HG03103 (cell line): ENCODE data around the gene RNF213.

Experiments used
- ATAC-seq: cut with Tn5 transposase; IDR thresholded peaks from one replicate; pipeline ENCODE4 v1.9.1; 2021; ENCODE audit warnings: low read depth; ENCODE audit not compliant: unreplicated experiment

The RNF213 gene

GRCh38 chr17:80345841-80346497 is 85.3 kb downstream of the RNF213 start:
- ATAC-seq = no peak

- ATAC-seq = no peak
These were observed 86.0 kb downstream of the RNF213 start for GRCh38 chr17:80346498-80347275.

GRCh38 chr17:80347536-80347935 is 86.9 kb downstream of the RNF213 start:
- no peak for ATAC-seq

- ATAC-seq = no peak
These were observed 87.3 kb downstream of the RNF213 start for GRCh38 chr17:80347948-80348351.

- ATAC-seq = no peak
These were observed 88.0 kb downstream of the RNF213 start for GRCh38 chr17:80348551-80349150.

- no peak for ATAC-seq
These were observed 88.5 kb downstream of the RNF213 start for GRCh38 chr17:80349151-80349651.

GRCh38 chr17:80349751-80350150 is 89.1 kb downstream of the RNF213 start:
- no peak for ATAC-seq

- ATAC-seq = no peak
These were observed 91.7 kb downstream of the RNF213 start for GRCh38 chr17:80352216-80352895.

GRCh38 chr17:80352991-80353665 is 92.5 kb downstream of the RNF213 start:
- no peak for ATAC-seq

GRCh38 chr17:80353718-80354275 is 93.1 kb downstream of the RNF213 start:
- ATAC-seq = no peak

GRCh38 chr17:80354336-80354735 is 93.7 kb downstream of the RNF213 start:
- ATAC-seq = no peak

- ATAC-seq = no peak
These were observed 95.7 kb downstream of the RNF213 start for GRCh38 chr17:80356231-80356856.

GRCh38 chr17:80358131-80358530 is 97.5 kb downstream of the RNF213 start:
- no peak for ATAC-seq

GRCh38 chr17:80358861-80359260 is 98.2 kb downstream of the RNF213 start:
- ATAC-seq = no peak

GRCh38 chr17:80359422-80360110 is 98.9 kb downstream of the RNF213 start:
- no peak for ATAC-seq

GRCh38 chr17:80360396-80360795 is 99.7 kb downstream of the RNF213 start:
- ATAC-seq = no peak

GRCh38 chr17:80361495-80362220 is 101.0 kb downstream of the RNF213 start:
- no peak for ATAC-seq

GRCh38 chr17:80362428-80363119 is 101.9 kb downstream of the RNF213 start:
- ATAC-seq = no peak
